MCF 10A (cell line): Measurements from ENCODE around the gene GNG10. TPM values are rescaled to one million over a fixed set of nuclear protein-coding genes. Genes with fewer than 3 reads are reported as not detected.

Experiments
- BruUV-seq: library from RNA; stranded (reverse); fragments of 400-500 nt; replicated peaks from 2 replicates; lab custom pipeline; 2021; lab: Mats Ljungman, UMichigan
- CTCF ChIA-PET: fragments of 300-600 bp; sonication (Branson Sonifier 250); formaldehyde crosslinking; extraction: SDS; loops from one replicate; lab custom pipeline; 2021; ENCODE audit warnings: antibody characterized with exemption, inconsistent platforms; lab: Yijun Ruan, JAX
- POLR2A ChIA-PET: fragments of 300-600, 350-650 bp; sonication (Branson Sonifier 250); formaldehyde crosslinking; extraction: SDS; loops from one replicate; lab custom pipeline; 2020; ENCODE audit warnings: antibody characterized with exemption, inconsistent platforms; lab: Yijun Ruan, JAX
- DNase-seq: peaks from one replicate; pipeline ENCODE4 v3.0.0-alpha.2; 2018; ENCODE audit not compliant: unreplicated experiment
- H3K27ac Mint-ChIP-seq: one replicate; pipeline ENCODE4 v1.8.0; 2022; ENCODE audit warnings: mild to moderate bottlenecking, low read depth, mixed read lengths; ENCODE audit not compliant: unreplicated experiment
- H3K27me3 Mint-ChIP-seq: one replicate; pipeline ENCODE4 v1.8.0; 2022; ENCODE audit warnings: mixed read lengths; ENCODE audit not compliant: insufficient read depth, unreplicated experiment
- H3K36me3 Mint-ChIP-seq: one replicate; pipeline ENCODE4 v1.8.0; 2022; ENCODE audit warnings: mild to moderate bottlenecking, moderate library complexity, mixed read lengths; ENCODE audit not compliant: insufficient read depth, unreplicated experiment
- H3K4me1 Mint-ChIP-seq: one replicate; pipeline ENCODE4 v1.8.0; 2022; ENCODE audit warnings: mixed read lengths; ENCODE audit not compliant: insufficient read depth, unreplicated experiment
- H3K4me3 Mint-ChIP-seq: one replicate; pipeline ENCODE4 v1.8.0; 2022; ENCODE audit warnings: mild to moderate bottlenecking, moderate library complexity, mixed read lengths; ENCODE audit not compliant: unreplicated experiment
- H3K9me3 Mint-ChIP-seq: one replicate; pipeline ENCODE4 v1.8.0; 2022; ENCODE audit warnings: mixed read lengths; ENCODE audit not compliant: unreplicated experiment
- intact Hi-C: fragments of 100-400 bp; cut with micrococcal nuclease; formaldehyde crosslinking; loops from 2 replicates; pipeline ENCODE4 v1.14.1; 2022
- total RNA-seq: library from RNA; stranded (reverse); gene quantifications from 2 replicates; pipeline ENCODE4 v1.2.3, GENCODE V29; 2022
- TF ChIP-seq, protein P1 (sequence below): fragments of 200-600 bp; IDR thresholded peaks from one replicate; pipeline ENCODE4 v1.8.0; 2022; ENCODE audit warnings: antibody characterized with exemption, mild to moderate bottlenecking; ENCODE audit not compliant: unreplicated experiment

Gene GNG10
- total RNA-seq, 1 experiment from 2014 or later, result 42.0 TPM

- H3K27me3 Mint-ChIP-seq, result no peaks in the 10 kb centered on the region
- TF ChIP-seq, protein P1, sequence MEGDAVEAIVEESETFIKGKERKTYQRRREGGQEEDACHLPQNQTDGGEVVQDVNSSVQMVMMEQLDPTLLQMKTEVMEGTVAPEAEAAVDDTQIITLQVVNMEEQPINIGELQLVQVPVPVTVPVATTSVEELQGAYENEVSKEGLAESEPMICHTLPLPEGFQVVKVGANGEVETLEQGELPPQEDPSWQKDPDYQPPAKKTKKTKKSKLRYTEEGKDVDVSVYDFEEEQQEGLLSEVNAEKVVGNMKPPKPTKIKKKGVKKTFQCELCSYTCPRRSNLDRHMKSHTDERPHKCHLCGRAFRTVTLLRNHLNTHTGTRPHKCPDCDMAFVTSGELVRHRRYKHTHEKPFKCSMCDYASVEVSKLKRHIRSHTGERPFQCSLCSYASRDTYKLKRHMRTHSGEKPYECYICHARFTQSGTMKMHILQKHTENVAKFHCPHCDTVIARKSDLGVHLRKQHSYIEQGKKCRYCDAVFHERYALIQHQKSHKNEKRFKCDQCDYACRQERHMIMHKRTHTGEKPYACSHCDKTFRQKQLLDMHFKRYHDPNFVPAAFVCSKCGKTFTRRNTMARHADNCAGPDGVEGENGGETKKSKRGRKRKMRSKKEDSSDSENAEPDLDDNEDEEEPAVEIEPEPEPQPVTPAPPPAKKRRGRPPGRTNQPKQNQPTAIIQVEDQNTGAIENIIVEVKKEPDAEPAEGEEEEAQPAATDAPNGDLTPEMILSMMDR, result no peak
- H3K27ac Mint-ChIP-seq, result peak overlapping the region; percentile 82
- no TSS peak for BruUV-seq
- H3K4me1 Mint-ChIP-seq, result peaks cover 37% of the 10 kb centered on the region
- ChIA-PET POLR2A (interaction anchor here (1.0 to 7.1 kb wide), 20 partner anchors 9 to 330 kb away, joined by 3 to 88 read pairs (median 7); partner anchors contain the start of genes GNG10, PTGR1, UGCG and ZNF483), CTCF (interaction anchor here (1.0 kb wide), 1 partner anchor 34 kb away, joined by 3 read pairs; no protein-coding TSS in a partner anchor)
- no peaks in the 10 kb centered on the region for H3K36me3 Mint-ChIP-seq
- H3K4me3 Mint-ChIP-seq, result peak overlapping the region; percentile 99
- intact Hi-C loops, result loop anchor here (5.0 kb wide), 1 partner anchor 60 kb away; no protein-coding TSS in a partner anchor
- DNase-seq, result peak; percentile 9
- no peaks in the 10 kb centered on the region for H3K9me3 Mint-ChIP-seq
These were observed 29.3 kb upstream of the GNG10 start for GRCh38 chr9:111632060-111632459.

DNA sequence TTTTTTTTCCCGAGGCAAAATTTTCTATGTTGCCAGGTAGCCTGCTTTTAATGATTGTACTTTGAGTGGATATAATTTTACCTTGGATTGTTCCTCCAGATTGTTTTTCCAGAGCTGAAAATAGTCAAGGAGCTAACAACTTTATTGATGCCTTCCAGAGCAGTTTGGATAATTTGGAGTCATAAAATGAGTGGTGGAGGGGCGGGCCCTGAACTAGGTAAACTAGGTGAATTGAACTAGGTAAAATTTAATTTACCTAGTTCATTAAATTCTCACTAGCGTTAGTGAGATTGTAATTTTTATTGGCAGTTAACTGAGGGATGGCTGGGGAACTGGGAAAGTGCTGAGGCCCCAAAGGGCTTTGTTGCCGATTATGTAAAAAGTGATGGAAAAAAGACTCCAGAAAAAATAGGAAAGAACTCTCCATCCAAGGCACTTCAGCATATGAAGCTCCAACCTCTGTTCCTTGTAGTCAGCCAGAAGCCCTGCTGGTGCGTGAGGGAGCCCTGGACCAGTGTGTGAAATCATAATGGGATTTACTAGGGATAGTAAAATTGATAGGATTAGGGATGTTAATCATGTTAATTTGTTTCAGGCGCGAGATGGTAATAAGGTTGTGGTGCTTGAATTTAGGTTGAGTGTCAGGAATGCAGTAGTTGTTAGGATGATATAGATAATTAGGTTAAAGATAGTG lies 28.6 kb upstream of the GNG10 start:
- TF ChIP-seq, protein P1, result no peak
- BruUV-seq, result no TSS peak
- Mint-ChIP-seq H3K36me3 (no peaks in the 10 kb centered on the region), H3K4me1 (peaks cover 37% of the 10 kb centered on the region), H3K27ac (peak overlapping the region; percentile 82), H3K4me3 (peak overlapping the region; percentile 99), H3K27me3 (no peaks in the 10 kb centered on the region), H3K9me3 (no peaks in the 10 kb centered on the region)
- ChIA-PET CTCF (interaction anchor here (1.0 to 1.7 kb wide), 2 partner anchors 12 to 34 kb away, joined by 3 to 5 read pairs; no protein-coding TSS in a partner anchor), POLR2A (interaction anchor here (0.7 to 7.1 kb wide), 16 partner anchors 10 to 1193 kb away, joined by 3 to 88 read pairs (median 7); partner anchors contain the start of genes GNG10, PTGR1 and UGCG)
- no peak for DNase-seq
- intact Hi-C loops, result loop anchor here (5.0 kb wide), 1 partner anchor 59 kb away; no protein-coding TSS in a partner anchor

DNA sequence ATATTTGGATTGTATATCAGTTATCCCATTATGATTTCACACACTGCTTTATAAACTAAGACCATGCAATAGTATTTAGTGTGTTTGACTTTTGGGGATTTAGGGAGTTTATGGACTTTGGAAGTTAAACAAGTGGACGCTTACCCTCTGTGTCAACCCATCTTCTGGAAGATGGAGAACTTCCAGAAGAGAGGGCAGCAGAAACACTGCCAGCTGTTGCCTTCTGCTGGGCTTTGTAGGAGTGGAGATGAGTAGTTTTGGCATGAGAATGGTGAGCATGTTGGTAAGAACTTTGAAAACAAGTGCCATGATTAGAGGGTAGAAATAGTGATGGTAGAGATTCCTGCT lies 28.0 kb upstream of the GNG10 start:
- DNase-seq, result no peak
- intact Hi-C loops, result loop anchor here (5.0 kb wide), 1 partner anchor 59 kb away; no protein-coding TSS in a partner anchor
- Mint-ChIP-seq H3K27ac (no peak overlapping the region), H3K36me3 (no peaks in the 10 kb centered on the region), H3K4me3 (peak overlapping the region; percentile 99), H3K9me3 (no peaks in the 10 kb centered on the region), H3K4me1 (peaks cover 37% of the 10 kb centered on the region), H3K27me3 (no peaks in the 10 kb centered on the region)
- POLR2A ChIA-PET, result interaction anchor here (0.7 to 7.1 kb wide), 6 partner anchors 11 to 264 kb away, joined by 3 to 88 read pairs (median 16); partner anchors contain the start of genes GNG10, PTGR1 and UGCG
- CTCF ChIA-PET, result interaction anchor here (1.7 kb wide), 1 partner anchor 12 kb away, joined by 5 read pairs; no protein-coding TSS in a partner anchor
- BruUV-seq, result no TSS peak
- TF ChIP-seq, protein P1, result no peak

DNA sequence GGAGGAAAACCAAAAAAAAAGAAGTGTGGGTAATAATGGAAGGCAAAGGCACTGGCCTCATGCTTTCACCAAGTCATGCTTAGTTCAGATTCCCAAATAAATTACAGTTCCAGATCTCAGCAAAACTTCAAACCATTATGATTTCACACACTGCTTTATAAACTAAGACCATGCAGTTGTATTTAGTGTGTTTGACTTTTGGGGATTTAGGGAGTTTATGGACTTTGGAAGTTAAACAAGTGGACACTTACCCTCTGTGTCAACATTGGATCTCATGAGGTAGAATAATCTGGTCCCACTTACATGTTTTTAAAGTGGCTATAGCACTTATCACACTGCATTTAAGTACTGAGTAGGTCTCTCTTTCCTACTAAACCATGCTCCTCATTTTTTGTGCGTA lies 26.5 kb upstream of the GNG10 start:
- TF ChIP-seq, protein P1, result no peak
- POLR2A ChIA-PET, result interaction anchor here (2.0 kb wide), 1 partner anchor 26 kb away, joined by 5 read pairs; the partner anchor contains the start of gene GNG10
- Mint-ChIP-seq H3K27ac (no peak overlapping the region), H3K27me3 (no peaks in the 10 kb centered on the region), H3K4me1 (peaks cover 37% of the 10 kb centered on the region), H3K9me3 (no peaks in the 10 kb centered on the region), H3K36me3 (no peaks in the 10 kb centered on the region), H3K4me3 (no peak overlapping the region)
- no TSS peak for BruUV-seq
- CTCF ChIA-PET, result no interaction called here
- intact Hi-C loops, result loop anchor here (5.0 kb wide), 1 partner anchor 57 kb away; no protein-coding TSS in a partner anchor
- DNase-seq, result no peak
